GM12873 (cell line): ENCODE results near the gene SPAG5.

Source experiments
- TF ChIP-seq, protein P1 (sequence below): IDR thresholded peaks from 2 replicates; pipeline ENCODE4 v1.5.1; 2012; ENCODE audit warnings: low read depth, mild to moderate bottlenecking, moderate library complexity, low read length, control low read depth; ENCODE audit not compliant: insufficient read depth; ENCODE audit errors: missing control alignments

SPAG5 gene

GRCh38 chr17:28569446-28569845, 29.4 kb downstream of the SPAG5 start:
- TF ChIP-seq, protein P1, sequence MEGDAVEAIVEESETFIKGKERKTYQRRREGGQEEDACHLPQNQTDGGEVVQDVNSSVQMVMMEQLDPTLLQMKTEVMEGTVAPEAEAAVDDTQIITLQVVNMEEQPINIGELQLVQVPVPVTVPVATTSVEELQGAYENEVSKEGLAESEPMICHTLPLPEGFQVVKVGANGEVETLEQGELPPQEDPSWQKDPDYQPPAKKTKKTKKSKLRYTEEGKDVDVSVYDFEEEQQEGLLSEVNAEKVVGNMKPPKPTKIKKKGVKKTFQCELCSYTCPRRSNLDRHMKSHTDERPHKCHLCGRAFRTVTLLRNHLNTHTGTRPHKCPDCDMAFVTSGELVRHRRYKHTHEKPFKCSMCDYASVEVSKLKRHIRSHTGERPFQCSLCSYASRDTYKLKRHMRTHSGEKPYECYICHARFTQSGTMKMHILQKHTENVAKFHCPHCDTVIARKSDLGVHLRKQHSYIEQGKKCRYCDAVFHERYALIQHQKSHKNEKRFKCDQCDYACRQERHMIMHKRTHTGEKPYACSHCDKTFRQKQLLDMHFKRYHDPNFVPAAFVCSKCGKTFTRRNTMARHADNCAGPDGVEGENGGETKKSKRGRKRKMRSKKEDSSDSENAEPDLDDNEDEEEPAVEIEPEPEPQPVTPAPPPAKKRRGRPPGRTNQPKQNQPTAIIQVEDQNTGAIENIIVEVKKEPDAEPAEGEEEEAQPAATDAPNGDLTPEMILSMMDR, result no peak

GRCh38 chr17:28567604-28568003, 31.2 kb downstream of the SPAG5 start:
- TF ChIP-seq, protein P1, result no peak

GRCh38 chr17:28563475-28563874, 35.4 kb downstream of the SPAG5 start:
- TF ChIP-seq, protein P1, result no peak

GRCh38 chr17:28555022-28555421, 43.8 kb downstream of the SPAG5 start:
- TF ChIP-seq, protein P1, result no peak

- TF ChIP-seq, protein P1, result peak; percentile 38
Observed at GRCh38 chr17:28554565-28554964, 44.3 kb downstream of the SPAG5 start.

- TF ChIP-seq, protein P1, result no peak
Observed at GRCh38 chr17:28553000-28553505, 45.8 kb downstream of the SPAG5 start.

DNA sequence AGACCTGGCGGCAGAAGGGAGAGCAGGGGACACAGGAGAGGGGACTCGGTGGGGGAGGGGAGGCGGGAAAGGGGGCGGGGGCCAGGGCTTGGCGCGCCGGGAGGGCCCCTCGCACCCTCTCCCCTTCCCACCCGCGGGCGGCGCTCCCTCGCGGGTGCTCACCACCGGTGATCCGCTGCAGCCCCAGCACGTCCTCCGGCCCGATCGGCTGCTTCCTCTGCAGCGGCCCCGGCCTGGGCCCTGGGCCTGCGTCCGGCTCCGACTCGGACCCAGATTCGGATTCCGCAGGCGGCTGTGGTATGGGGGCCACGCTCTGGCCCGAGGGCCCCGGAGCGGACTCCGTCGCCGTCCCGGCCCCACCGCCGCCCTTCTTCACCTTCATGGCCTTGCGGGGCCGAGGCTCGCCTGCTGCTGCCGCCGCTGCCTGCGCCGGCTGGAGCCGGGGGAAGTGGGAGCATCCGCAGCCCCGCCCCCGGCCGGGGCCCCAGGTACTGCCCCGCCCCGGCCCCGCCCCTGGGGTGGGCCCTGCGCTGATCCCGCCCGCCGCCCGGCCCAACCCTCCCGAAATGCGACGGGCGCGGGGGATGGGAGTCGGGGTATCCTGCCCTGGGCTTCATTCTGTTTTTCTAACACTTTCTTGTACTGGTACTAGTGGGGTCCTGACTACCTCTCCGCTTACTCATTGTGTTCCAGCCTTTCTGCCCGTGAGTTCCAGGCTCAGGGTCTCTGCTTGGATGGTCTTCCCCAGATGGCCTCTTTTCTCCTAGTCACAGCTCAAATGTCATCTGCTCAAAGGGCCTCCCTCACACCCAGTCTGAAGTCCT, 46.4 kb downstream of the SPAG5 start, which contains the start of gene UNC119:
Gene UNC119, minus strand, starts transcription at position 449 of the 824 bp plus-strand sequence. Its CDS starts 67 bp downstream, at position 382.
- TF ChIP-seq, protein P1, result no peak
